Coronary artery (tissue), 2 donors: ENCODE data around the gene CHADL.

Experiments used
- DNase-seq: peaks from one replicate; pipeline ENCODE4 v3.0.0-alpha.2; 2017; ENCODE audit warnings: low spot score
- H3K27ac ChIP-seq, 2 donors: fragments of 200-600 bp; sonication (generic); one replicate each; pipeline ENCODE4 v1.5.1; 2016 to 2019
- H3K4me3 ChIP-seq: fragments of 200-600 bp; sonication (generic); 2 replicates; pipeline ENCODE4 v1.5.1; 2016; ENCODE audit warnings: mild to moderate bottlenecking, moderate library complexity
- CTCF ChIP-seq: fragments of 200-600 bp; sonication (generic); IDR thresholded peaks from one replicate; pipeline ENCODE4 v1.5.1; 2019; ENCODE audit warnings: antibody characterized with exemption

CHADL gene

GRCh38 chr22:41222846-41223507 lies 17.8 kb downstream of the CHADL start:
- H3K27ac ChIP-seq, result no peak overlapping the region
- TF ChIP-seq CTCF, result no peak
- DNase-seq, result no peak

GRCh38 chr22:41217553-41218157 lies 23.1 kb downstream of the CHADL start:
- no peak for TF ChIP-seq CTCF
- Histone ChIP-seq H3K27ac (peak overlapping the region; percentile 38 to 81), H3K4me3 (peak overlapping the region; percentile 51)
- DNase-seq, result no peak

More at GRCh38 chr22:41222846-41223507, 17.8 kb downstream of the CHADL start:
- no peak overlapping the region for H3K4me3 ChIP-seq

- no peak for DNase-seq
- Histone ChIP-seq H3K4me3 (peak overlapping the region; percentile 51), H3K27ac (peak overlapping the region; percentile 38 to 81)
- TF ChIP-seq CTCF, result no peak
Observed at GRCh38 chr22:41216984-41217383, 23.7 kb downstream of the CHADL start.

- no peak for DNase-seq
- H3K4me3 ChIP-seq, result no peak overlapping the region
- TF ChIP-seq CTCF, result no peak
- H3K27ac ChIP-seq, result no peak overlapping the region
Observed at GRCh38 chr22:41215926-41216325, 24.8 kb downstream of the CHADL start.

GRCh38 chr22:41215409-41215808 lies 25.3 kb downstream of the CHADL start:
- H3K4me3 ChIP-seq, result no peak overlapping the region
- no peak for TF ChIP-seq CTCF
- no peak overlapping the region for H3K27ac ChIP-seq
- DNase-seq, result no peak

- DNase-seq, result no peak
- TF ChIP-seq CTCF, result no peak
- Histone ChIP-seq H3K27ac (no peak overlapping the region), H3K4me3 (no peak overlapping the region)
Observed at GRCh38 chr22:41206719-41207118, 34.0 kb downstream of the CHADL start.
